Measurements from ENCODE around the gene TNN.

The TNN gene

DNA sequence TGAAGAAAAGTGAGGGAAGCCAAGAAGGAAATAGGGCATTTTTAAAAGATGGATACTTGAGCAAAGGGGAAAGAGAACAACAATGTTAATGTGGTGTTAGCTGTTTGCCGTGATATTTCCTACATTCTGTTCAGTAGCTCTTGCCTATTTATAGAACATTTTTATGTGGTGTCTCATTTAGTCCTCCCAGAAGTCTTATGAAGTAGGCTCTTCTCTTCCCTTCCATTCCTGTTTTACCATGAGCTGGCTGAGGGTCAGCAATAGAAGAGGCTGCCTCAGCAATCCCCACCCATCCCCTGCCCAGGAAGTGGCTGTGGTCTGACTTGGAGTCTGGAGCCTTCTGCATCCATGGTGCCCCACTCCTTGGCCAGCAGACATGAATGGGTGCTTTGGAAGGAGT lies 64.8 kb downstream of the TNN start:
- Histone ChIP-seq H3K4ac (ENCODE audit: low read depth, low read length) (no peak overlapping the region), H3K56ac (ENCODE audit: low read length) (no peak overlapping the region), H4K5ac (ENCODE audit: low read length) (no peak overlapping the region), H2BK120ac (ENCODE audit: low read depth, low read length) (no peak overlapping the region), H3K27me3 (ENCODE audit: insufficient read depth, low read length, poor library complexity) (no peaks in the 10 kb centered on the region), H3K36me3 (ENCODE audit: control insufficient read depth, insufficient read depth, low read length) (no peaks in the 10 kb centered on the region), H3K4me3 (ENCODE audit: low read length) (no peak overlapping the region), H2BK5ac (ENCODE audit: low read length) (no peak overlapping the region), H3K4me1 (ENCODE audit: control insufficient read depth, low read depth, low read length) (peaks cover 9% of the 10 kb centered on the region), H3K79me2 (ENCODE audit: control insufficient read depth, insufficient read depth, low read length) (no peaks in the 10 kb centered on the region), H2BK15ac (replicated peaks; ENCODE audit: low read depth) (no peak overlapping the region), H3K79me1 (ENCODE audit: low read length) (no peaks in the 10 kb centered on the region), H3K27ac (ENCODE audit: low read depth, low read length) (no peak overlapping the region), H3K18ac (ENCODE audit: low read length) (no peak overlapping the region), H4K8ac (ENCODE audit: low read depth, low read length) (no peak overlapping the region), H3K4me2 (ENCODE audit: low read length) (no peak overlapping the region), H3K9ac (ENCODE audit: low read length) (no peak overlapping the region), H3K23ac (ENCODE audit: low read length) (no peak overlapping the region), H2AK5ac (ENCODE audit: low read length) (no peak overlapping the region)
- no peak for DNase-seq
- no CpG with 5 or more reads among the region's 1 CpG for WGBS (ENCODE audit: extremely low coverage, insufficient coverage, low lambda C conversion rate)

DNA sequence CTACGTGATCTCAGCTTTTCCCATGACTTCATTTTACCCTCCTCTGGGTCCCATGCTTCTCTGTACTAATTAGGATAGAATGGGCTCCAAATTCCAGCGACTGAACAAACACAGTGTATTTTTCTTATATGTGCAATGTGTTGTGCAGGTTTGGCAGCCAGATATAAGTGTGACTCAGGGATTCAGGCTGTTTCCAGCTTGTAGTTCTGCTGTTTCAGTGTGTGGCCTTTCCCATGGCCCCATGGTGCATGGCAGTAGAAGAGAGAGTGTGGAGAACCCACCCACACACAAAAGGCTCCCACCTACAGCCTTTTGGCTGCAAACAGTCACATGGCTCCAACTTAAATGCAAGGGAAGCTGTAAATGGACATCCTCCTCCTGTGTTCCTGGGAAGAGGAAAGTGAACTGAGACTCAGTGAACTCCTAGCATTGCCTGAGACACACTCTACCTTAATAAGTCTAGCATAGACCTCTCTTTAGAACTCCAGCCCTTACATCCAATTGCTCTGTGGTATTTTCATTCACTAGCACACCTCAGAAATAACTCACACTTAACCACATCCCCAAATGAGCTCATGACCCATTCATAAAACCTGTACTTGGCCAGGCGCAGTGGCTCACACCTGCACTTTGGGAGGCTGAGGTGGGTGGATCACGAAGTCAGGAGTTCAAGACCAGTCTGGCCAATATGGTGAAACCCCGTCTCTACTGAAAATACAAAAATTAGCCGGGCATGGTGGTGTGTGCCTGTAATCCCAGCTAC lies 66.2 kb downstream of the TNN start:
- no peak overlapping the region for H3K4ac ChIP-seq (ENCODE audit: low read depth, low read length)
- no peak overlapping the region for H3K23ac ChIP-seq (ENCODE audit: low read length)
- H2AK5ac ChIP-seq (ENCODE audit: low read length) = no peak overlapping the region
- no peak overlapping the region for H3K18ac ChIP-seq (ENCODE audit: low read length)
- H2BK120ac ChIP-seq (ENCODE audit: low read depth, low read length) = no peak overlapping the region
- H3K9ac ChIP-seq (ENCODE audit: low read length) = no peak overlapping the region
- WGBS (ENCODE audit: extremely low coverage, insufficient coverage, low lambda C conversion rate) = no CpG with 5 or more reads among the region's 6 CpGs
- no peak for DNase-seq
- H3K56ac ChIP-seq (ENCODE audit: low read length) = no peak overlapping the region
- no peak overlapping the region for H3K4me3 ChIP-seq (ENCODE audit: low read length)
- no peak overlapping the region for H4K8ac ChIP-seq (ENCODE audit: low read depth, low read length)
- H3K4me2 ChIP-seq (ENCODE audit: low read length) = no peak overlapping the region
- H3K27me3 ChIP-seq (ENCODE audit: insufficient read depth, low read length, poor library complexity) = no peaks in the 10 kb centered on the region
- no peak overlapping the region for H2BK15ac ChIP-seq (replicated peaks; ENCODE audit: low read depth)
- no peak overlapping the region for H4K5ac ChIP-seq (ENCODE audit: low read length)
- H3K36me3 ChIP-seq (ENCODE audit: control insufficient read depth, insufficient read depth, low read length) = no peaks in the 10 kb centered on the region
- H3K79me2 ChIP-seq (ENCODE audit: control insufficient read depth, insufficient read depth, low read length) = no peaks in the 10 kb centered on the region
- H3K27ac ChIP-seq (ENCODE audit: low read depth, low read length) = no peak overlapping the region
- no peaks in the 10 kb centered on the region for H3K79me1 ChIP-seq (ENCODE audit: low read length)
- H3K4me1 ChIP-seq (ENCODE audit: control insufficient read depth, low read depth, low read length) = peaks cover 9% of the 10 kb centered on the region
- H2BK5ac ChIP-seq (ENCODE audit: low read length) = no peak overlapping the region

DNA sequence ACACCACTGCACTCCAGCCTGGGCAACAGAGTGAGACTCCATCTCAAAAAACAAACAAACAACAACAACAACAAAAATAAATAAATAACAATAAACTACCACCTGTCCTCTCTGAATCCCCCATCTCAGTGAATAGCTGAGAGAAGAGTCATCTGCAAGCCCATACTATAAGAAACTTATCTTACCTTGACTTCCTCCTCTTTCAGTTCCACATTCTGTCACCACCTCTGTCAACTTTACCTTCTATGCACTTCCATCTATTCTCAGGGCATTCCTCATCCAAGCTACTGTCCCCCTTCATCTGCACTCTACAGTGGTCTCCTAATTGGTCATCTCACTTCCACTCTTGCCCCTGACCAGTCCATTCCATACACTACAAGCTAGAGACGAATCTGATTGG lies 66.9 kb downstream of the TNN start:
- Histone ChIP-seq H3K4ac (ENCODE audit: low read depth, low read length) (no peak overlapping the region), H3K4me1 (ENCODE audit: control insufficient read depth, low read depth, low read length) (peaks cover 6% of the 10 kb centered on the region)

GRCh38 chr1:175136246-175136645 lies 68.6 kb downstream of the TNN start:
- Histone ChIP-seq H3K4ac (ENCODE audit: low read depth, low read length) (no peak overlapping the region), H2BK15ac (replicated peaks; ENCODE audit: low read depth) (no peak overlapping the region), H3K27ac (ENCODE audit: low read depth, low read length) (no peak overlapping the region), H3K79me2 (ENCODE audit: control insufficient read depth, insufficient read depth, low read length) (no peaks in the 10 kb centered on the region), H3K79me1 (ENCODE audit: low read length) (no peaks in the 10 kb centered on the region), H3K18ac (ENCODE audit: low read length) (no peak overlapping the region), H3K4me3 (ENCODE audit: low read length) (no peak overlapping the region), H3K9ac (ENCODE audit: low read length) (no peak overlapping the region), H2AK5ac (ENCODE audit: low read length) (no peak overlapping the region), H3K56ac (ENCODE audit: low read length) (no peak overlapping the region), H2BK5ac (ENCODE audit: low read length) (no peak overlapping the region), H4K8ac (ENCODE audit: low read depth, low read length) (no peak overlapping the region), H2BK120ac (ENCODE audit: low read depth, low read length) (no peak overlapping the region), H3K27me3 (ENCODE audit: insufficient read depth, low read length, poor library complexity) (no peaks in the 10 kb centered on the region), H3K4me1 (ENCODE audit: control insufficient read depth, low read depth, low read length) (no peaks in the 10 kb centered on the region), H3K4me2 (ENCODE audit: low read length) (no peak overlapping the region), H4K5ac (ENCODE audit: low read length) (no peak overlapping the region), H3K36me3 (ENCODE audit: control insufficient read depth, insufficient read depth, low read length) (no peaks in the 10 kb centered on the region), H3K23ac (ENCODE audit: low read length) (no peak overlapping the region)
- no CpG with 5 or more reads among the region's 3 CpGs for WGBS (ENCODE audit: extremely low coverage, insufficient coverage, low lambda C conversion rate)
- DNase-seq = no peak

More for the DNA sequence above, 66.9 kb downstream of the TNN start:
- Histone ChIP-seq H3K4me3 (ENCODE audit: low read length) (no peak overlapping the region), H3K9ac (ENCODE audit: low read length) (no peak overlapping the region), H4K5ac (ENCODE audit: low read length) (no peak overlapping the region), H2BK5ac (ENCODE audit: low read length) (no peak overlapping the region), H4K8ac (ENCODE audit: low read depth, low read length) (no peak overlapping the region), H2AK5ac (ENCODE audit: low read length) (no peak overlapping the region), H2BK120ac (ENCODE audit: low read depth, low read length) (no peak overlapping the region), H3K79me1 (ENCODE audit: low read length) (no peaks in the 10 kb centered on the region), H3K27ac (ENCODE audit: low read depth, low read length) (no peak overlapping the region), H2BK15ac (replicated peaks; ENCODE audit: low read depth) (no peak overlapping the region), H3K4me2 (ENCODE audit: low read length) (no peak overlapping the region), H3K18ac (ENCODE audit: low read length) (no peak overlapping the region), H3K27me3 (ENCODE audit: insufficient read depth, low read length, poor library complexity) (no peaks in the 10 kb centered on the region), H3K23ac (ENCODE audit: low read length) (no peak overlapping the region), H3K79me2 (ENCODE audit: control insufficient read depth, insufficient read depth, low read length) (no peaks in the 10 kb centered on the region), H3K36me3 (ENCODE audit: control insufficient read depth, insufficient read depth, low read length) (no peaks in the 10 kb centered on the region), H3K56ac (ENCODE audit: low read length) (no peak overlapping the region)
- WGBS (ENCODE audit: extremely low coverage, insufficient coverage, low lambda C conversion rate) = no CpG with 5 or more reads among the region's 1 CpG
- DNase-seq = no peak

GRCh38 chr1:175137369-175137768 lies 69.7 kb downstream of the TNN start:
- no peaks in the 10 kb centered on the region for H3K36me3 ChIP-seq (ENCODE audit: control insufficient read depth, insufficient read depth, low read length)
- H3K79me2 ChIP-seq (ENCODE audit: control insufficient read depth, insufficient read depth, low read length) = no peaks in the 10 kb centered on the region
- no peak for DNase-seq
- H2BK120ac ChIP-seq (ENCODE audit: low read depth, low read length) = no peak overlapping the region
- H3K4me1 ChIP-seq (ENCODE audit: control insufficient read depth, low read depth, low read length) = no peaks in the 10 kb centered on the region
- no CpG with 5 or more reads among the region's 1 CpG for WGBS (ENCODE audit: extremely low coverage, insufficient coverage, low lambda C conversion rate)
- H2BK5ac ChIP-seq (ENCODE audit: low read length) = no peak overlapping the region
- no peak overlapping the region for H3K4me3 ChIP-seq (ENCODE audit: low read length)
- no peak overlapping the region for H3K9ac ChIP-seq (ENCODE audit: low read length)
- no peak overlapping the region for H3K4ac ChIP-seq (ENCODE audit: low read depth, low read length)
- no peak overlapping the region for H4K5ac ChIP-seq (ENCODE audit: low read length)
- no peak overlapping the region for H3K4me2 ChIP-seq (ENCODE audit: low read length)
- no peak overlapping the region for H3K27ac ChIP-seq (ENCODE audit: low read depth, low read length)
- no peak overlapping the region for H2AK5ac ChIP-seq (ENCODE audit: low read length)
- no peaks in the 10 kb centered on the region for H3K27me3 ChIP-seq (ENCODE audit: insufficient read depth, low read length, poor library complexity)
- no peaks in the 10 kb centered on the region for H3K79me1 ChIP-seq (ENCODE audit: low read length)
- no peak overlapping the region for H4K8ac ChIP-seq (ENCODE audit: low read depth, low read length)
- no peak overlapping the region for H3K23ac ChIP-seq (ENCODE audit: low read length)
- no peak overlapping the region for H3K56ac ChIP-seq (ENCODE audit: low read length)
- no peak overlapping the region for H3K18ac ChIP-seq (ENCODE audit: low read length)
- H2BK15ac ChIP-seq (replicated peaks; ENCODE audit: low read depth) = no peak overlapping the region

DNA sequence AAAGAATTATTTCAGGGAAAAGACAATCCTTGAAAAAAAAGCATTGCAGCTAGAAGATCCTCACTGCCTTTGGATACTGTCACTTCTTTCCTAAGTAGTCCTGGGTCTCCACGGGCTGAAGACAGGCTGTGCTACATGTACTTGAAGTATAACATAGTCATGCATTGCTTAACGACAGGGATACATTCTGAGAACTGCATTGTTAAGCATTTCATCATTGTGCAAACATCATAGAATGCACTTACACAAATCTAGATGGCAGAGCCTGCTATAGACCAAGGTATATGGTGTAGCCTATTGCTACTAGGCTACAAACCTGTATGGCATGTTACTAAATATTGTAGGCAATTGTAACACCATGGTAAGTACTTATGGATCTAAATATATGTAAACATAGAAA lies 70.9 kb downstream of the TNN start:
- H3K18ac ChIP-seq (ENCODE audit: low read length) = no peak overlapping the region
- no peaks in the 10 kb centered on the region for H3K4me1 ChIP-seq (ENCODE audit: control insufficient read depth, low read depth, low read length)
- H3K4me2 ChIP-seq (ENCODE audit: low read length) = no peak overlapping the region
- H3K79me1 ChIP-seq (ENCODE audit: low read length) = no peaks in the 10 kb centered on the region
- no peak overlapping the region for H3K4me3 ChIP-seq (ENCODE audit: low read length)
- no peak overlapping the region for H2AK5ac ChIP-seq (ENCODE audit: low read length)
- no peak overlapping the region for H3K4ac ChIP-seq (ENCODE audit: low read depth, low read length)
- no peak overlapping the region for H4K5ac ChIP-seq (ENCODE audit: low read length)
- H2BK120ac ChIP-seq (ENCODE audit: low read depth, low read length) = no peak overlapping the region
- H2BK5ac ChIP-seq (ENCODE audit: low read length) = no peak overlapping the region
- H3K36me3 ChIP-seq (ENCODE audit: control insufficient read depth, insufficient read depth, low read length) = no peaks in the 10 kb centered on the region
- H3K9ac ChIP-seq (ENCODE audit: low read length) = no peak overlapping the region
- H3K27ac ChIP-seq (ENCODE audit: low read depth, low read length) = no peak overlapping the region
- H3K23ac ChIP-seq (ENCODE audit: low read length) = no peak overlapping the region
- no peak for DNase-seq
- no peaks in the 10 kb centered on the region for H3K27me3 ChIP-seq (ENCODE audit: insufficient read depth, low read length, poor library complexity)
- no peak overlapping the region for H3K56ac ChIP-seq (ENCODE audit: low read length)
- H3K79me2 ChIP-seq (ENCODE audit: control insufficient read depth, insufficient read depth, low read length) = no peaks in the 10 kb centered on the region
- WGBS (ENCODE audit: extremely low coverage, insufficient coverage, low lambda C conversion rate) = no CpG with 5 or more reads among the region's 2 CpGs
- no peak overlapping the region for H4K8ac ChIP-seq (ENCODE audit: low read depth, low read length)
- no peak overlapping the region for H2BK15ac ChIP-seq (replicated peaks; ENCODE audit: low read depth)
